Tongue (tissue), 2 donors: ENCODE data around the gene DGLUCY. TPM values are rescaled to one million over a fixed set of nuclear protein-coding genes. Genes with fewer than 3 reads are reported as not detected.
A peak's percentile ranks its signal among the peaks of the same experiment; 100 is the strongest.
"Not testable (repeated sequence)": the region's sequence is repeated elsewhere in the genome, so short reads cannot be mapped to it uniquely, and the experiment has no call there.

Source experiments
- DNase-seq: peaks from one replicate; pipeline ENCODE4 v3.0.0-alpha.2; 2015
- total RNA-seq: library from RNA; depleted of rRNA; stranded (reverse); fragments of >200 nt; gene quantifications from one replicate; pipeline ENCODE4 v1.2.3, GENCODE V29; 2014

The DGLUCY gene
- total RNA-seq, 1 donor from 2014 or later: 96.1 TPM

- DNase-seq: no peak
These were observed 57.4 kb downstream of the DGLUCY start for GRCh38 chr14:91171291-91171690.

- DNase-seq: peak; percentile 92
These were observed 59.4 kb downstream of the DGLUCY start for GRCh38 chr14:91173221-91173670.

- DNase-seq: no peak
These were observed 60.0 kb downstream of the DGLUCY start for GRCh38 chr14:91173904-91174303.

DNA sequence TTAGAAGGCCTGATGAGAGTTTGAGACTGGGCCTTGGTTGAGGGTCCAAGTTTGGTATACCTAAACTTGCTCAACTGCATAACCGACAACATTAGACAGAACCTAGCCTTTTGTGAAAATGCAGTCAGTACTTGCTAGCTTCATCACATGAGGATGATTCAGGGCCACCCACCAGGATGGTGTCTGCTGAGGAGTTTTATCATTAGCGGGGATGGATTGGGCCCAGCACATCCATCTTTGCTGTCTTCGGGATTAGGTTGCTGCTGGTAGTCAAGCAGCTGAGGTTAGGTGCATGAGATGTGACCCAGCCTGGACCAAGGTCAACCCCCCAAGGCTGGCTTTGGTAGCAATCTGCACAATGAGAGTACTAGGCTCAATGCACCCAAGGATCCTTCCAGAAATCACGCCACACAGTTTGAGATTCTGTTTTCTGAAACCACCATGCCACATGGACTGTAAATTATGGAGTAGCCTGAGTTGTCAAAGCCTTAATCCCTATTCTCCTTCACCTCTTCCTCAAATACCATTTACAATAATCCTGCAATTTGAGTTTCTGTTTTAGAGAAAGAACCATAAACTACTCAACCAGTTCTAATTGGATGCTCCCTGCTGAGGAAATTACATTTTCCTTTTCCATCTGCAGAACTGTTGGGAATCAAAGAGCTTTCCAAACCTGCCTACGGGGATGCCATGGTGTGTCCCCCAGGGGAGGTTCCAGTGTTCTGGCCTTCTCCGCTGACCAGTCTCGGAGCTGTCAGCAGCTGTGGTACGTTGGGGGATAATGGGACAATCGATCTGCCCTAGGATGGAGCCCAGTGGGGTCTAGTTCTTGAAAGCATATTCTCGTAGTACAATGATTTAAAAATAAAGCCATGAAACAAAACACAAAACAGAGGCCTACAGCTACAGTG lies 61.7 kb downstream of the DGLUCY start:
- DNase-seq: no peak

DNA sequence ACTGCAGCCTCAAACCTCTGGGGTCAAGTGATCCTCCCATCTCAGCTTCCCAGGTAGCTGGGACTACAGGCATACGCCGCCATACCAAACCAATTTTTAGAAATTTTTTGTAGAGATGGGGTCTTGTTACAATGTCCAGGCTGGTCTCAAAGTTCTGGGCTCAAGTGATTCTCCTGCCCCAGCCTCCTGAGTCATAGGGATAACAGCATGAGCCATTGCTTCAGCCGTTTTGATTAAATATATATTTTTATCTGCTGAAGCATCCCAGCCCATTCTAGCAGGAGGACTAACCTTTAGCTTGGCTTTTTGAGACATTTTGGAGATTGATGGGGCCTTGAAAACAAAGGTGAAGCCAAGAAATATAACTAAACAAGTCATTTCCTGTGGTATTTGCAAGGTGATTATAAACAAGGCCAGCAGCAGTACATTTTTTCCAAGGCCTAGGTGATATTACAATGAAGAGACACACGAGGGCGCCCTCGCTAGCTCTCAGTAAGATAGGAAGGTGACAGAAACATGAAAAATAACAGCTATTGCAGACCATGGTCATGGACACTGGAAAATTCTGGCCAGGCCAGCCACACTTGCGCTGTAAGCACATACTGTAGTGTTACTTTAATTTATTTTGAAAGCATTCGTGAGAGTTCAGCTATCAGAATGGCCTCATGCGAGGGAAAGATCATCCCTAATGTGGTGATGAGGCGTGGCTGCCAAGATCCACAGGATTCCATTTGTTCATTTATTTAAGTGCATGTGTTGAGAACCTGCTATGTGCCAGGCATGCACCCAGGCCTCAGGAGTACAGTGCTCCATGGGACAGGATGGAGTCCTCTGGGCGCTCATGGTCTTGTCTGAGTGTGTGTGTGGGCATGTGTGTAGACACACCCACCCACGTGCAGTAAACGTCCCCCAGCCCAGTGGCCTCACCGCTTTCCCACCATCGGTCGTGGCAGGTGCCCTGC lies 63.5 kb downstream of the DGLUCY start:
- DNase-seq: peak; percentile 76

- no peak for DNase-seq
These were observed 66.7 kb downstream of the DGLUCY start for GRCh38 chr14:91180611-91181010.

DNA sequence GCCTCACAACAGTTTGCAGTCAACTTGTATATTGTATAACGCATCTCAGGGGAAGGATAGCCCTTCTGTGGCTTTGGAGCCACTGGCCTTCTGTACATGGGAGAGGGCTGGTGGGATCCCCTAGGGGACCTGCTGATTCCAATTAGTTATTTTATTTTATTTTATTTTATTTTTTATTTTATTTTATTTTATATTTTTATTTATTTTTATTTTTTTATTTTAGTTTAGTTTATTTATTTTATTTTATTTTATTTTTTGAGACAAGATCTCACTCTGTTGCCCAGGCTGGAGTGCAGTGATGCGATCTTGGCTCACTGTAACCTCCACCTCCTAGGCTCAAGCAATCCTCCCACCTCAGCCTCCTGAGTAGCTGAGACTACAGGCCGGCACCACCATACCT lies 68.9 kb downstream of the DGLUCY start:
- DNase-seq: not testable (repeated sequence)

DNA sequence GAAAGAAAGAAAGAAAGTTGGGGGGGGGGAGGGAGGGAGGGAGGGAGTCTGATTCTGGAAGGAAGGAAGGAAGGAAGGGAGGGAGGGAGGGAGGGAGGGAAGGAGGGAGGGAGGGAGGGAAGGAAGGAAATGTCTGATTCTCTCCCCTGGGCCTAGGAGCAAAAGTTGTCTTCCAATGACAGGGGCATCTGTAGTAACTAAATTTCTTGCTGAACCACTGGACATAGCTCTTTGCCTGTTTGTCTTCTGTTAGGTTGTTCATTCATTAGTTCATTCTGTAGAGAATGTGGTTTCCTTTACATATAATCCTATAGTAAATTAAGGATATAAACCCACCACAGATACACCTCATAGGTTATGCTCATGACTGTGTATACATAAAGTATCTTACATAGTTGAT lies 70.7 kb downstream of the DGLUCY start:
- no peak for DNase-seq

DNA sequence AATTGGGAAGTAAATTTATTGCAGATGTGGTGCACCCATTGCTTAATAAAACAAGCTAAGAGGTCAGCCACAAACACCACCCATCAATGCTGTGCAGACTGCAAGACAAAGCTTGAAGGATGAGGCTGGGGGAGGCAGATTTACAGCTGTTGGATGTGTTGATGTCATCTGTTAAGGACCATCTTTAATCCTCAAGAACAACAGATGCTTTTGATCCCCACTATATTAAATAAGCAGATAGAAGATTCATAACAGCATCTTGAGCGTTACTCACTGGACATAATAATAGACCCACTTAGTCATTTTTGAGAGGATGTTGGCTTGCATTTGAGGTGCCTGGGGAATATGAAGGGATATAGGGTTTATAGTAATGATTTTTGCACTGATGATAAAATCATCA lies 71.8 kb downstream of the DGLUCY start:
- no peak for DNase-seq

- DNase-seq: no peak
These were observed 72.7 kb downstream of the DGLUCY start for GRCh38 chr14:91186515-91187066.

GRCh38 chr14:91187271-91187670 lies 73.4 kb downstream of the DGLUCY start:
- no peak for DNase-seq

DNA sequence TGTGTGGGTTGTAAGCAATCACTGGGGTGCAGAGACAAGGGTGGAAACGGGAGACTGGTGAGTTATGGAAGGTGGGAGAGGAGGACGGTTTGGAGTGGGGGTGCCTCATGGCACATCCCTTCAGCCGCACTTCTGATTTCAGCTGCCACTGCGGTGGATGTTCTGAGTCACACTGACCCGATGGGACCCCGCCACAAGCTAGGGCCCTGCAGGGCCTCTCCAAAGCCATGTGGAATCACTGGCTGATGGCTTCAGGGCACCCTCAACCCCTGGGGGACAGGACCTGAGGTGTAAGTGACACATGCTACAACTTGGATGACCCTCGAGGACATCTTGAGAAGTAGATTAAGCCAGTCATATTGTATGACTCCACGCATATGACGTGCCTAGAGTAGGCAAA lies 77.0 kb downstream of the DGLUCY start:
- no peak for DNase-seq

- DNase-seq: no peak
These were observed 79.2 kb downstream of the DGLUCY start for GRCh38 chr14:91193069-91193468.

GRCh38 chr14:91195881-91196280 lies 82.0 kb downstream of the DGLUCY start:
- DNase-seq: no peak

DNA sequence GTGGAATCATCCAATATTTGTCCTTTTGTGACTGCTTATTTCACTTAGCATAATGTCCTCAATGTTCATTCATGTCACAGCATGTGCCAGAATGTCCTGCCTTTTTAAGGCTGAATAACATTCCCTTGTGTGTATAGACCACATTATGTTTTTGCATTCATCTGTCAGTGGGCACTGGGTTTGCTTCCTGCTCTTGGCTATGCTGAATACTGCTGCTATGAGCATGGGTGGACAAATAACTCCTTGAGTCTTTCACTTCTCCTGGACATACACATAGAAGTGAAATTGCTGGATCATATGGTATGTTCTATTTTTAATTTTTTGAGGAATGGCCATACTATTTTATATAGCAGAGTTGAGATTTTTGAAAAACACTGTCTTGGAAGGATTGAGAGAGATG lies 83.8 kb downstream of the DGLUCY start:
- DNase-seq: no peak

- not testable (repeated sequence) for DNase-seq
These were observed 86.9 kb downstream of the DGLUCY start for GRCh38 chr14:91200802-91201201.

DNA sequence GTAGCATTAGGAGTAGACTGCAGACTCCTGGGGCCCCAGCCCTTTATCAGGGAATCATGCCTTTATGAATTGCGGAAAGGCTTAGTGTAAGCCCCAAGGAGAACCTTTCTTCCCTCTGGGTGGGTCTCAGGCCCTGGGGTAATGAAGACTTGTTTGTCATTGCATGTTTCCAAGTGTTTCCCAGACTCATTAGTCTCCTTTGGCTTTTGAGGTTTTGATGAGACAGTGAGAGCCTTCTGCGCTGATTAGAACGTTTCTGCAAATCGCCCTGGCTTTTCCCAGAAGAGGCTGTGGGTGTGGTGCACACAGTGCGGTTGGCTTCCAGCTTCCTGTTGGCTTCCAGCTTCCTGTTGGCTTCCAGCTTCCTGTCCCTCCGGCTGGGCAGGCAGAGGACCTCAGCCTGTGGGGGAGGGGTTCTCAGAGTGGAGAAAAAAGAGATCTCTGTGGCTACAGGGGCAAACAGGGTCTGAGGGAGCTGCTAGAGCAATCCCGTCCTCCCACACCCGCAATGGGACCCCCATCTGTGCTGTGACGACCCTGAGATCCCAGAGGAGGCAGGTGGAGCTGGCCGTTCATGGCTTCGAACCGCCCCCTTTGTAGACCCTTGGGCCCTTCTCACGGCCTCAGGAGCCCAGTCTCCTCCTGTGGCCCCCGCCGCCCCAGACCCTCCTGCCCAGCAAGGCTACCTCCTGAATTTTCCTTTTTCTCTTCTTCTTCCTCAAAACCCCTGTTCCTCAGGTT lies 88.5 kb downstream of the DGLUCY start:
- no peak for DNase-seq

GRCh38 chr14:91204657-91205056 lies 90.8 kb downstream of the DGLUCY start:
- no peak for DNase-seq

GRCh38 chr14:91205459-91205858 lies 91.6 kb downstream of the DGLUCY start:
- DNase-seq: no peak

- no peak for DNase-seq
These were observed 93.1 kb downstream of the DGLUCY start for GRCh38 chr14:91207008-91207407.

DNA sequence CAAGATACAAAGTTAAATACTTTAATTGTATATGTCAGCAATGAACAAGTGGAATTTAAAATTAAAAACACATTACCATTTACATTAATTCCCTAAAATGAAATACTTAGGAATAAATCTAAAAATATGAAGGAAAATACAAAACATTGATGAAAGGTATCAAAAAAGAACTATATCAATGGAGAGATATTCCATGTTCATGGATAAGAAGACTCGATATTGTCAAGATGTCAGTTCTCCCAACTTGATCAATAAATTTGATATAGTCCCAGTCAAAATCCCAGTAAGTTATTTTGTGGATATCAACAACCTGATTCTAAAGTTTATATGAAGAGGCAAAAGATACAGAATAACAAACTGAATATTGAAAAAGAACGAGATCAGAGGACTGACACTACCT lies 97.1 kb downstream of the DGLUCY start:
- DNase-seq: no peak

- DNase-seq: no peak
These were observed 100.4 kb downstream of the DGLUCY start for GRCh38 chr14:91214306-91214705.
